Stomach (tissue), 9 donors: ENCODE data around the gene CCDC69. TPM values are rescaled to one million over a fixed set of nuclear protein-coding genes. Genes with fewer than 3 reads are reported as not detected.
"Not testable (repeated sequence)": the region's sequence is repeated elsewhere in the genome, so short reads cannot be mapped to it uniquely, and the experiment has no call there.

Experiments
- DNase-seq, 2 donors: peaks; one replicate each; pipeline versions ENCODE4 v3.0.0 to v3.0.0-alpha.2; 2013 to 2019
- H3K27ac ChIP-seq, 5 donors: fragments of 200-600 bp in 4 of 5; sonication (generic) in 4 of 5; one replicate each; pipeline ENCODE4 v1.5.1; 2013 to 2019; ENCODE audit warnings: mild to moderate bottlenecking in 1 of 5, moderate library complexity in 1 of 5
- H3K27me3 ChIP-seq, 3 donors: fragments of 200-600 bp; sonication (generic); one replicate each; pipeline ENCODE4 v1.5.1; 2017 to 2019; ENCODE audit warnings: mixed run types in 1 of 3
- H3K36me3 ChIP-seq, 4 donors: fragments of 200-600 bp; sonication (generic); 1 replicate in 3 of 4; 2 replicates in 1 of 4; pipeline ENCODE4 v1.5.1; 2016 to 2019
- H3K4me1 ChIP-seq, 4 donors: fragments of 200-600 bp; sonication (generic); one replicate each; pipeline ENCODE4 v1.5.1; 2016 to 2019
- H3K4me3 ChIP-seq, 4 donors: fragments of 200-600 bp; sonication (generic) in 3 of 4; one replicate each; pipeline ENCODE4 v1.5.1; 2016 to 2019; ENCODE audit warnings: mild to moderate bottlenecking in 1 of 4
- H3K9me3 ChIP-seq, 4 donors: fragments of 200-600 bp; sonication (generic); one replicate each; pipeline ENCODE4 v1.5.1; 2016 to 2019
- CTCF ChIP-seq, 7 experiments: fragments of 450-650 bp in 4 of 7; fragments of 200-600 bp in 3 of 7; sonication (generic) in 3 of 7; IDR thresholded peaks; one replicate each; pipeline ENCODE4 v1.5.1; 2016 to 2019; ENCODE audit warnings: antibody characterized with exemption in 7 of 7, control low read depth in 2 of 7, mild to moderate bottlenecking in 1 of 7
- EP300 ChIP-seq: sonication (generic); formaldehyde crosslinking; IDR thresholded peaks from one replicate; pipeline ENCODE4 v1.6.1; 2017; ENCODE audit warnings: antibody characterized with exemption
- POLR2A ChIP-seq, 4 donors: fragments of 450-650 bp; IDR thresholded peaks; one replicate each; pipeline ENCODE4 v1.6.1; 2016; ENCODE audit warnings: antibody characterized with exemption in 4 of 4, control low read depth in 2 of 4, mild to moderate bottlenecking in 1 of 4, moderate library complexity in 1 of 4
- POLR2AphosphoS5 ChIP-seq, 3 donors: sonication (generic); formaldehyde crosslinking; IDR thresholded peaks; one replicate each; pipeline ENCODE4 v1.6.1; 2016; ENCODE audit warnings: antibody characterized with exemption in 3 of 3
- WGBS, 5 donors: extraction: QIAGEN DNeasy Blood & Tissue Kit in 3 of 5; methylation state at CpG; one replicate each; pipeline versions ENCODE4 v1.1.5 to v1.1.7; 2013 to 2018; 5-methylcytosine and 5-hydroxymethylcytosine counted together
- intact Hi-C: fragments of 100-400 bp; cut with DNase I; formaldehyde crosslinking; loops from one replicate; pipeline ENCODE4 v1.15.1; 2023; ENCODE audit warnings: low total_unique reads
- polyA plus RNA-seq, 3 donors: library from polyadenylated mRNA; stranded (reverse); fragments of 200-250 nt; gene quantifications; one replicate each; pipeline ENCODE4 v1.2.3, GENCODE V29; 2013
- total RNA-seq, 5 donors: library from RNA; depleted of rRNA; stranded (reverse); fragments of >200 nt; gene quantifications; one replicate each; pipeline versions ENCODE4 v1.1.0 to v1.2.3, GENCODE V29; 2014 to 2016
- donor health status: healthy with polysubstance abuse.
- donor health status: Bipolar disorder and iron deficiency.
- donor health status: healthy.

The CCDC69 gene
- total and polyA plus RNA-seq, 8 donors, result 5.5 to 173 (median 31.0) TPM

GRCh38 chr5:151199581-151200185 lies 24.2 kb downstream of the CCDC69 start:
- intact Hi-C loops, result no loop called here
- no peak for DNase-seq
- 74 to 90% (median 77%) methylated on average over 7 of the region's 7 CpGs for WGBS, 5 donors
- H3K27ac ChIP-seq, result no peak overlapping the region
- H3K27me3 ChIP-seq, result no peaks in the 10 kb centered on the region
- H3K4me3 ChIP-seq, result no peak overlapping the region
- TF ChIP-seq CTCF (IDR thresholded peaks at IDR 0.05) (no peak), POLR2A (IDR thresholded peaks at IDR 0.05) (no peak), EP300 (no peak), POLR2AphosphoS5 (IDR thresholded peaks at IDR 0.05) (no peak)
- no peaks in the 10 kb centered on the region for H3K9me3 ChIP-seq
- H3K36me3 ChIP-seq, result peaks cover 12 to 57% (median 46%) of the 10 kb centered on the region in 4 donors
- peaks cover 0 to 28% (median 4%) of the 10 kb centered on the region in 4 donors for H3K4me1 ChIP-seq

GRCh38 chr5:151198861-151199260 lies 25.0 kb downstream of the CCDC69 start:
- intact Hi-C loops, result no loop called here
- DNase-seq, result no peak
- Histone ChIP-seq H3K27ac (no peak overlapping the region), H3K36me3 (peaks cover 12 to 57% (median 46%) of the 10 kb centered on the region in 4 donors), H3K27me3 (no peaks in the 10 kb centered on the region), H3K9me3 (no peaks in the 10 kb centered on the region), H3K4me3 (no peak overlapping the region), H3K4me1 (peaks cover 0 to 28% (median 4%) of the 10 kb centered on the region in 4 donors)
- WGBS, 5 donors, result 80 to 84% (median 82%) methylated on average over 5 of the region's 5 CpGs
- no peak for TF ChIP-seq CTCF (IDR thresholded peaks at IDR 0.05)
- TF ChIP-seq EP300, result no peak
- no peak for TF ChIP-seq POLR2AphosphoS5 (IDR thresholded peaks at IDR 0.05)
- TF ChIP-seq POLR2A (IDR thresholded peaks at IDR 0.05), result no peak

GRCh38 chr5:151197291-151197600 lies 26.6 kb downstream of the CCDC69 start:
- peak overlapping the region in 1 of 5 donors; percentile 22 for H3K27ac ChIP-seq
- intact Hi-C loops, result not testable (repeated sequence)

GRCh38 chr5:151196556-151197290 lies 27.2 kb downstream of the CCDC69 start:
- H3K36me3 ChIP-seq, result peaks cover 12 to 60% (median 43%) of the 10 kb centered on the region in 4 donors
- H3K27me3 ChIP-seq, result no peaks in the 10 kb centered on the region
- TF ChIP-seq EP300, result no peak
- TF ChIP-seq POLR2A (IDR thresholded peaks at IDR 0.05), result no peak
- TF ChIP-seq POLR2AphosphoS5 (IDR thresholded peaks at IDR 0.05), result no peak
- TF ChIP-seq CTCF (IDR thresholded peaks at IDR 0.05), result no peak
- peaks cover 0 to 17% (median 0%) of the 10 kb centered on the region in 4 donors for H3K4me1 ChIP-seq
- peak overlapping the region in 2 of 5 donors; percentile 35 to 46 for H3K27ac ChIP-seq
- no peak for DNase-seq
- peaks cover 0 to 8% (median 2%) of the 10 kb centered on the region in 4 donors for H3K9me3 ChIP-seq
- intact Hi-C loops, result no loop called here
- 73 to 84% (median 81%) methylated on average over 5 of the region's 5 CpGs for WGBS, 5 donors
- no peak overlapping the region for H3K4me3 ChIP-seq

More at GRCh38 chr5:151197291-151197600, 26.6 kb downstream of the CCDC69 start:
- Histone ChIP-seq H3K36me3 (peaks cover 12 to 62% (median 44%) of the 10 kb centered on the region in 4 donors), H3K4me1 (peaks cover 0 to 18% (median 0%) of the 10 kb centered on the region in 4 donors)
- H3K9me3 ChIP-seq, H3K27me3 ChIP-seq, DNase-seq, H3K4me3 ChIP-seq: not testable (repeated sequence)
- WGBS, 5 donors, result 92 to 95% (median 93%) methylated on average over 9 of the region's 9 CpGs
